Stimulated activated CD4-positive, alpha-beta T cell treated with anti-CD3 and anti-CD28 coated beads, Interleukin-12 subunit alpha, Interleukin-12 subunit beta, amount 100 ng/mL, for 4 hours (primary cell): ENCODE data around the gene BMF.

Source experiments
- DNase-seq: peaks from one replicate; pipeline ENCODE4 v3.0.0-alpha.2; 2020

Gene BMF

GRCh38 chr15:40045572-40046217 lies 63.0 kb downstream of the BMF start:
- DNase-seq = no peak

GRCh38 chr15:40044717-40045571 lies 63.7 kb downstream of the BMF start:
- DNase-seq = peak; percentile 81

GRCh38 chr15:40043927-40044716 lies 64.6 kb downstream of the BMF start:
- DNase-seq = no peak

- DNase-seq = no peak
Measured at GRCh38 chr15:40042791-40043320, 65.8 kb downstream of the BMF start.

- no peak for DNase-seq
Measured at GRCh38 chr15:40040770-40041169, 67.9 kb downstream of the BMF start.

- DNase-seq = no peak
Measured at GRCh38 chr15:40040293-40040635, 68.4 kb downstream of the BMF start.

- peak; percentile 91 for DNase-seq
Measured at GRCh38 chr15:40038638-40039543, 69.8 kb downstream of the BMF start, which contains the start of gene SRP14. Gene SRP14, minus strand, starts transcription at chr15:40039181. Its CDS starts 65 bp downstream, at chr15:40039116.

GRCh38 chr15:40038275-40038637 lies 70.4 kb downstream of the BMF start:
- DNase-seq = no peak
